GM18519 (cell line): Measurements from ENCODE around the gene RAMP2.

ENCODE experiments used
- ATAC-seq: cut with Tn5 transposase; IDR thresholded peaks from one replicate; pipeline ENCODE4 v1.9.1; 2021; ENCODE audit warnings: mild to moderate bottlenecking, moderate library complexity; ENCODE audit not compliant: unreplicated experiment, low FRiP score

Gene RAMP2

DNA sequence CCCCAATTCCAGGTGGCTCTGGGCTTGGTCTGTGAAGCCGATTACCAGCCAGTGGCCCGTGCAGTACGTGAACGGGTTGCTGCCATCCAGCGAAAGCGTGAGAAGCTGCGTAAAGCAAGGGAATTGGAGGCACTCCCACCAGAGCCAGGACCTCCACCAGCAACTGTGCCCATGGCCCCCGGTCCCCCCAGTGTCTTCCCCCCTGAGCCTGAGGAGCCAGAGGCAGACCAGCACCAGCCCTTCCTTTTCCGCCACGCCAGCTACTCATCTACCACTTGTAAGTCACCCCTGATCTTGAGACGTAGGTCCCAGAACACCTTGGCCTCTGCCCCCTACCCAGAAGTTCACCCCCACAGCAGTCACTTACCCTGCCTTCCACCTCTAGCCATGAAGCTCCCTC, 26.2 kb downstream of the RAMP2 start:
- no peak for ATAC-seq

DNA sequence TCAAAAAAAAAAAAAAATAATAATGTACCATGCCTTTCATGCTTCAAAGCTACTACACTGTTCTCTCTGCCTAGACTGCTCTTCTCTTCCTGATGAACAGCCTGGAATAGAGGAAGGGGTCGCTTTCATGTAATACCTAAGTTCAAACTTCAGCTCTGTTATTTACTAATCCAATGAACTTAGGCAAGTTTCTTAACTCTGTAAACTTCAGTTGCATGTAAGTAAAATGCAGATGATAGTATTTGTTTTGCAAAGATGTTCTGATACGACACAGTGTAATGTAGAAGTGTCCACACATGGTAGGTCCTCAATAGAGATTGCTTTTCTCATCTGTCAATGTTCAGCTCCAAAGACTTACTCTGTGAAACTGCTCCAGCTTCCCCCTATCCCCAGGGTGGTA, 30.9 kb downstream of the RAMP2 start:
- no peak for ATAC-seq

DNA sequence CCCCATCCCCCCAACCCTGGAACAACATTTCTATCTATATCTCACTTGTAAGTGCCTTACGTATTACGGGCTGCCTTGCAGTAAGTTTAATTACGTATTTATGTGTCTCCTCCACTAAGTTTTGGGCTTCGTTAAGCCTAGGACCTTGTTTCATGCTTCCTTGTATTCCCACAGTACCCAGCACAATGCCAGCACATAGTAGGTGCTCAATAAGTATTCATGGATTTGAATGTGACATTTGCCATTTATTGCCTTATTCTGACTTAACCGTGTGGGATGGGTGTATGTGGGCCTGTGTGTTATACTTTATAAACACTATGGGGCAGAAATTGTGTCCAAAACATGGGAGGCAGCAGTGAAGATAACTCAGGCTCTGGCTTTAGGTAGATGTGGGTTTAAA, 31.5 kb downstream of the RAMP2 start:
- no peak for ATAC-seq

GRCh38 chr17:42795061-42795460, 34.0 kb downstream of the RAMP2 start:
- no peak for ATAC-seq

GRCh38 chr17:42795465-42795864, 34.4 kb downstream of the RAMP2 start:
- ATAC-seq, result no peak

DNA sequence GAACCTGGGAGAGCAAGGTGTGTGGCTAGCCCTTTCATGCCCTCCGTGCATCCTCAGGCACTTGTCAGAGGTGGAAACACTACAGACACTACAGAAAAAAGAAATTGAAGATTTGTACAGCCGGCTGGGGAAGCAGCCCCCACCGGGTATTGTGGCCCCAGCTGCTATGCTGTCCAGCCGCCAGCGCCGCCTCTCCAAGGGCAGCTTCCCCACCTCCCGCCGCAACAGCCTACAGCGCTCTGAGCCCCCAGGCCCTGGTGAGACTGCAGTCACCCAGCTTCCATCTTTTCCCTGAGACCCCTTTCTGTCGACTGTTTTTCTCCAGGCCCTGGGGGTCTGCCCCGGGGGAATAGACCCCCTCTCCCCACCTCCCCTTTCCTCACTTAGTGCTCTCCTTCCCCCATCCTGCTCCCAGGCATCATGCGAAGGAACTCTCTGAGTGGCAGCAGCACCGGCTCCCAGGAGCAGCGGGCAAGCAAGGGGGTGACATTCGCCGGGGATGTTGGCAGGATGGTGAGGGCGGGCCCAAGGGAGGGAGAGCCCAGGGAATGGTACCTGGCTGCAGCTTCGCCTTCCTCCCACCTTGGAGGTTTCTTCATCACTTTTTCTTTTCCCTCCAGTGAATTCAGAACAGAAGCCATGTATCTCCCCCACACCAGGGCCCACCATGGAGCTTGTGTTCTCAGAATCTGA, 35.2 kb downstream of the RAMP2 start:
- ATAC-seq, result no peak

DNA sequence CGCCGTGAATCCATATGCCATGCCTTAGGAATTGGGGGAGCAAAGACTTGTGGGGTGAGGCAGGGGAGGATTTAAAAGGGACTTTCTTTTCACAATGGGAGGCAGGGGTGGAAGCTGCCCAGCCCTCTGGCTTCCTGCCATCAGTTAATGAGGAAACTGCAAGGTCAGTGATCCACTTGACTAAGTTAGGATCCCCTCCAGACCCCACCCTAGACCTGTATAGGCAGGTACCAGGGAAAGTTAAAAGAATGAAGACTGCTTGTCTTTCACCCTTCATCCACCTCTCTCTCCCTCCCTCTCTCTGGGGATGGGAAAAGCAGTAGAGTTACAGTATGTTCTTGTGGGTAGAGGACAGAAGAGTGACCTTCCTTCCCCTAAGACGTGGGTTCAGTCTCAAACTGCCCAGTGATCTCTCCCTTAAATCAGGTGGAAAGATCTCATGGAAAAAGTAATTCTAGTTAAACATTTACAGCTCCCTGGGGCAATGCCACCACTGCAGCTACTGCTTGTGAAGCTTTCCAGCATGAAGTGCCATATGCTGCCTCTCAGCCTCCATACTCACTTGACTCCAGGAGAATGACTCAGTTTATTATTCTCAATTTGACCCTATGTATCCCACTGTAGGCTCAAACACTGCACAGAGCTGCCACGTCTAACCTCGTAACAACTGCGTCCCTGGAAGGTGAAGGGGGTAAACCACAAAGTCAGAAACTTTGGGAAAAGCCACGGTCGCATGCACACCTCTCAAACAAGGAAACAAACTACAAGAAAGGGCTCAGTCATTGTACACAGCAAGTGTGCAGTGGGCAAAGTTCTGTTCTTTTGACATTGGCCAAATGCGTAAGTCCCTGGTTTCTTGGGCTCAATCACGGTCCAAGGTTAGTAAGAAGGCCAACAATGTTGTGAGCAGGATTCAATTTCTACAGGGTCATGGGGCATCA, 36.3 kb downstream of the RAMP2 start:
- ATAC-seq, result no peak

DNA sequence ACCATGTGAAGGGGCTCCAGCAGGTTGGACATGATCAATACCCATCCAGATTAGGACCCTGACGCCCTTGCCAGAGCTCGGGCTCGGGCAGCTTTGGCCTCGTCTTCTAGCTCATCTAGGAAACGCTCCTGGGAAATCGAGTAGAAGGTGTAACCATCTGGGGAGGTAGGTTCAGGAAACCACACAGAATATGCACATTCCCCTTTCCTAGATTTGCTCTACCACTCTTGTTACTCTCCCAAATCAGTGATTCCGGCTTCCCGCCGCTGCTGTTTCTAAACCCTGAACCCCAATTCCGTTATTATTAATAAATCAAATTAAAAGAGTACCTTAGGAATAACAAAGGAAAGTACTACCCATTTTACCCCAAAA, 37.0 kb downstream of the RAMP2 start:
- ATAC-seq, result no peak

- ATAC-seq, result no peak
These were observed 37.7 kb downstream of the RAMP2 start, which contains the start of the genes CNTD1 and COA3 for GRCh38 chr17:42798383-42799380. Gene CNTD1, plus strand, starts transcription at chr17:42798861. Its CDS starts 207 bp downstream, at chr17:42799068. Gene COA3, minus strand, starts transcription at chr17:42798704. Its CDS starts 23 bp downstream, at chr17:42798681.

DNA sequence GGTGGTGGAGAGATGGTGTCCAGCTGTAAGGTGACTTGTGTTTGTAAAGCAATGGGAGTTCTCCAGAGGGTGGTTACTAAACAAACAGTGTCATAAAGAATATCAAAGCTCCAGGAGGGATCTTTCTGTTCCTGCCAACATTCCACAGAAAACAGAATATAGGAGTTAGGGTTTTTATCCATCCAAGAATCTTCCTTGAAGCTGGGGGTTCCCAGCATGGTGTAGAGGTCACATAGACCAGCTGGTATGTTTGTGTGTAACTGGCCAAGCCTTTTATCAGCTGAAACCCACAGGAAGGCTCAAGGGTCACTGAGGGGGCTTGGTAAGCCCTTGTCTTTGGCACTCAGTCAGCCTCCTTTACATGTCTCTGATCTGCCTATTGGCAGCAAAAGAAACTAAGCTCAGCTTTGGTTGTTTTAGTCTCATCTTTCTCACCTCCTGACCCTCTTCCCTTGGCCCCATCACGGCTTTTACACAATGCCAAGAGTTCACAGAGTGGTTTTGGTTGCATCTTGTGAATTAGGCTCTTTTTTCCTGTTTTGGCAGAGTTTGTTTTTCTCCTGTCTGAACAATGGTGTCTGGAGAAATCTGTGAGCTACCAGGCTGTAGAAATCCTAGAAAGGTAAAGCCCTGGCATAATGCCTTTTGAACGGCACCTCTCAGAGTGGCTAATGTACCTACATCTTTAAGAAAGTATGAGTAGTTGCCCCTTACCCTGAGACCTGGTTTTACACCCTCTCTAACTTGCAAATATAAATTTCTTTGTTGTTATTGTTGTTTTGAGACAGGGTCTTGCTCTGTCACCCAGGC, 42.3 kb downstream of the RAMP2 start:
- ATAC-seq, result no peak

DNA sequence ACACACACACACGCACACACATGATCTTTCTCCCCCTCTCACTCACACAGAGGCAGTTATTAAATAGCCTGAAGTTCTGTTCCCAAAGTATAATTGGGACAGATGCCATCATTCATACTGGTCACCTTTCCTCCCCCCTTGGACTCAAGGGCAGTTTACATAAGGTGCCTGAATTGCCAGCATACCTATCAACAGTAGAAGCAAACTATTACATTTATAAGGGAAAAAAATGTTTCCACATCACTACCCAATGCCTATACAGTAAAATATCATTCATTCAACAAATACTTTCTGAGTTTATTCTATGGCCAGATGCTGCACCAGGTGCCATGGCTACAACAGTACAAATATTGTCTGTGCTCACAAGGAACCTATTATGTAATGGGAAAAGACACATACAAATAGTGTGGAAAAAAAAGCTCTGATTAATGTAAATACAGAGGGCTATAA, 43.9 kb downstream of the RAMP2 start:
- no peak for ATAC-seq

DNA sequence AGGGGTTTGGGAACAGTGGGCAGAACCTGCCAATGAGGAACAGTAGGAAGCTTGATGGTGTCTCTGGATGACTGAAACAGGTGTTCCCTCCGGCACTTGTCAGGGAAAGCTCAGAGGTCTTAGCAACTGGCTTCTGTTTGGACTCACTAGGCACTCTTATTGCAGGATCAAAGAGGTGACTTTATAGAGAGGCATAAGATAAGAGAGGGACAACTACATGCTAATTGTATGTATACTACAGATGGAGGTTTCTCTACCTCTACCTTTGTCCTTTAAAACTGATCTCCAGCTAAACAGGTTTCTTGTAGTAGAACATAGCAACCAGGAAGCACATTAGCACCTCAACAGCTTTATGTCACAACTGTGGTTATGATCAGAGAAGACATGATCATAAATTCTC, 45.2 kb downstream of the RAMP2 start:
- ATAC-seq, result no peak

- ATAC-seq, result no peak
These were observed 48.2 kb downstream of the RAMP2 start for GRCh38 chr17:42809250-42809649.
